H1 (cell line): ENCODE data around the gene LONP2. TPM values are rescaled to one million over a fixed set of nuclear protein-coding genes. Genes with fewer than 3 reads are reported as not detected.

Experiments used
- CHD7 ChIP-seq: fragments of 300-600 bp; sonication (generic); IDR thresholded peaks from 2 replicates; pipeline ENCODE4 v1.7.1; 2012; ENCODE audit warnings: low read length, moderate library complexity, mild to moderate bottlenecking, inconsistent platforms; ENCODE audit not compliant: insufficient replicate concordance
- polyA plus RNA-seq, 7 experiments: library from polyadenylated mRNA; depleted of rRNA in 3 of 7; stranded (reverse) in 5 of 7; unstranded in 2 of 7; fragments of >200 nt in 5 of 7; fragments of 200-250 nt in 2 of 7; gene quantifications; 1 replicate in 5 of 7; 2 replicates in 1 of 7; 4 replicates in 1 of 7; pipeline versions ENCODE4 v1.2.1 to v1.2.3, GENCODE V29; 2011 to 2013; ENCODE audit warnings: missing spikeins in 2 of 7, mixed read lengths in 2 of 7
- total RNA-seq: library from RNA; stranded (reverse); fragmentation: NEBNext Ultra II Directional; extraction: Animal tissue kit (Norgen Biotek cat#: 25700); gene quantifications from 2 replicates; pipeline ENCODE4 v1.2.1, GENCODE V29; 2021

LONP2 gene
- total and polyA plus RNA-seq, 2 of the 8 experiments (the other 6 are each of a cell fraction or from before 2014, with no cell fraction given), result 8.1 to 23.1 TPM

GRCh38 chr16:48350736-48351135 is 106.6 kb downstream of the LONP2 start (continued):
- TF ChIP-seq CHD7, result no peak
